Measurements from ENCODE around the gene STK32C. TPM values are rescaled to one million over a fixed set of nuclear protein-coding genes. Genes with fewer than 3 reads are reported as not detected.
A peak's percentile ranks its signal among the peaks of the same experiment; 100 is the strongest.

STK32C gene
- total and polyA plus RNA-seq, 2 of the 4 experiments (the other 2 are of a cell fraction) = 5.0 to 8.3 TPM

DNA sequence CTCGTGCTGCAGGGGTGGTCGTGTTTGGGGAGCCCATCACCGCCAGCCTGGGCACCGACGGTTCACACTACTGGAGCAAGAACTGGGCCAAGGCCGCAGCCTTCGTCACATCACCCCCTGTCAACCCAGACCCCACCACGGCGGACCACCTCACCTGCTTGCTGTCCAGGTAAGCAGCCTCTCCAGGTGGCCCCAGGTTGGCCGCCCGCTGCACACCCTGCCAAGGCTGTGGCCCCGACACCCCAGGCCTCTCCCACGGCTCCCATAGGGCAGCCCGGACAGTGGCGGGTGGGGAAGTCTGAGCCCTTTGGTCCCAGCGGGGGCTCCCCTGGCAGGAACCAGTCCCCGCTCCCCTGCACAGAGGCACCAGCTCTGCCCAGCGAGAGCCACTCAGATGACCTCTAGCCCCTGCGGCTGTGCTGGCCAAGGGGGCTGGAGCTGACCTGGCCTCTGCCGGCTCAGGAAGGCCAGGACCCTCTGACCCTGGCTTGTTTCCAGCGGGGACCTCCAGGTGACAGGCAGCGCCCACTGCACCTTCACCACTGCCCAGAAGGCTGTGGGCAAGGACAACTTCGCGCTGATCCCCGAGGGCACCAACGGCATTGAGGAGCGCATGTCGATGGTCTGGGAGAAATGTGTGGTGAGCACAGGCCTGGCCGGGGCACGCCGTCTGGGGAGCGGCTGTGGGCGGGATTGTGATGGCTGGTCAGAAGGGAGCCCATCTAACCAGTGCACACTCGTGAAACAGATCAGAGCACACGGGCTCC is 107.2 kb downstream of the STK32C start:
- Histone ChIP-seq H3K56ac (ENCODE audit: extremely low read depth, insufficient read depth, low read length) (no peak overlapping the region), H3K14ac (replicated peaks; ENCODE audit: low read depth, low read length) (no peak overlapping the region), H3K79me1 (ENCODE audit: low read depth in 1 of 2, low read length in 2 of 2) (no peaks in the 10 kb centered on the region), H3K36me3 (ENCODE audit: control insufficient read depth, insufficient read depth, low read length) (peaks cover 20% of the 10 kb centered on the region), H3K4ac (ENCODE audit: low read depth, low read length) (no peak overlapping the region), H4K91ac (ENCODE audit: insufficient read depth, low read depth, low read length) (no peak overlapping the region), H2AFZ (replicated peaks; ENCODE audit: low read length, poor library complexity) (no peak overlapping the region), H3K4me2 (ENCODE audit: low read depth, low read length) (no peak overlapping the region), H2AK5ac (ENCODE audit: low read depth, low read length) (no peak overlapping the region), H4K8ac (ENCODE audit: low read depth in 2 of 2, low read length in 2 of 2) (no peak overlapping the region), H3K27ac (ENCODE audit: insufficient read depth, low read length) (no peak overlapping the region), H2BK120ac (ENCODE audit: low read depth, low read length) (no peak overlapping the region), H3K4me1 (ENCODE audit: control insufficient read depth, insufficient read depth, low read length) (no peaks in the 10 kb centered on the region), H4K5ac (ENCODE audit: low read depth, low read length) (no peak overlapping the region), H2BK15ac (ENCODE audit: low read depth, low read length) (no peak overlapping the region), H3K9me1 (ENCODE audit: insufficient read depth, low read length) (no peaks in the 10 kb centered on the region), H2BK5ac (ENCODE audit: low read depth, low read length, poor library complexity, severe bottlenecking) (no peak overlapping the region), H3K9ac (ENCODE audit: low read depth, low read length) (no peak overlapping the region), H3K4me3 (ENCODE audit: insufficient read depth, low read depth, low read length) (no peak overlapping the region), H4K20me1 (ENCODE audit: insufficient read depth, low read length) (no peaks in the 10 kb centered on the region), H3K27me3 (ENCODE audit: control insufficient read depth, insufficient read depth, low read length) (no peaks in the 10 kb centered on the region), H3K18ac (ENCODE audit: low read depth, low read length) (no peak overlapping the region), H3K23ac (ENCODE audit: low read depth, low read length) (no peak overlapping the region), H3K9me3 (ENCODE audit: control insufficient read depth, insufficient read depth, low read length) (no peaks in the 10 kb centered on the region), H2AK9ac (replicated peaks; ENCODE audit: low read depth, low read length, poor library complexity) (peak overlapping the region; percentile 61), H2BK20ac (ENCODE audit: low read depth, low read length) (no peak overlapping the region)
- in situ Hi-C loops (cut with MboI; ENCODE audit: low sequenced_read_pairs) (no loop called here), dilution Hi-C loops (cut with HindIII; ENCODE audit: low sequenced_read_pairs, unreplicated experiment) (no loop called here), intact Hi-C loops (cut with micrococcal nuclease) (no loop called here)
- no peak for DNase-seq
- no peak for ATAC-seq (ENCODE audit: low read depth)
- WGBS, 2 experiments (ENCODE audit: extremely low coverage in 2 of 2, insufficient read length in 1 of 2) = 83% methylated on average over 9 of the region's 35 CpGs; no CpG with 5 or more reads in 1 of the 2 experiments
- ChIA-PET POLR2A (ENCODE audit: unreplicated experiment) (no interaction called here), CTCF (no interaction called here)
- TF ChIP-seq FOS (IDR thresholded peaks at IDR 0.05; ENCODE audit: low read depth, low read length) (no peak), SMC3 (IDR thresholded peaks at IDR 0.05; ENCODE audit: low read depth, low read length) (no peak), ELK1 (IDR thresholded peaks at IDR 0.05; ENCODE audit: borderline replicate concordance, low read depth, low read length) (no peak), POLR2A (IDR thresholded peaks at IDR 0.05; ENCODE audit: low read depth, low read length) (no peak), BHLHE40 (IDR thresholded peaks at IDR 0.05; ENCODE audit: low read depth, low read length) (no peak)
- TF ChIP-seq, protein P1, sequence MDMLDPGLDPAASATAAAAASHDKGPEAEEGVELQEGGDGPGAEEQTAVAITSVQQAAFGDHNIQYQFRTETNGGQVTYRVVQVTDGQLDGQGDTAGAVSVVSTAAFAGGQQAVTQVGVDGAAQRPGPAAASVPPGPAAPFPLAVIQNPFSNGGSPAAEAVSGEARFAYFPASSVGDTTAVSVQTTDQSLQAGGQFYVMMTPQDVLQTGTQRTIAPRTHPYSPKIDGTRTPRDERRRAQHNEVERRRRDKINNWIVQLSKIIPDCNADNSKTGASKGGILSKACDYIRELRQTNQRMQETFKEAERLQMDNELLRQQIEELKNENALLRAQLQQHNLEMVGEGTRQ (IDR thresholded peaks at IDR 0.05; ENCODE audit: low read depth, low read length) = no peak
- TF ChIP-seq, protein P2, sequence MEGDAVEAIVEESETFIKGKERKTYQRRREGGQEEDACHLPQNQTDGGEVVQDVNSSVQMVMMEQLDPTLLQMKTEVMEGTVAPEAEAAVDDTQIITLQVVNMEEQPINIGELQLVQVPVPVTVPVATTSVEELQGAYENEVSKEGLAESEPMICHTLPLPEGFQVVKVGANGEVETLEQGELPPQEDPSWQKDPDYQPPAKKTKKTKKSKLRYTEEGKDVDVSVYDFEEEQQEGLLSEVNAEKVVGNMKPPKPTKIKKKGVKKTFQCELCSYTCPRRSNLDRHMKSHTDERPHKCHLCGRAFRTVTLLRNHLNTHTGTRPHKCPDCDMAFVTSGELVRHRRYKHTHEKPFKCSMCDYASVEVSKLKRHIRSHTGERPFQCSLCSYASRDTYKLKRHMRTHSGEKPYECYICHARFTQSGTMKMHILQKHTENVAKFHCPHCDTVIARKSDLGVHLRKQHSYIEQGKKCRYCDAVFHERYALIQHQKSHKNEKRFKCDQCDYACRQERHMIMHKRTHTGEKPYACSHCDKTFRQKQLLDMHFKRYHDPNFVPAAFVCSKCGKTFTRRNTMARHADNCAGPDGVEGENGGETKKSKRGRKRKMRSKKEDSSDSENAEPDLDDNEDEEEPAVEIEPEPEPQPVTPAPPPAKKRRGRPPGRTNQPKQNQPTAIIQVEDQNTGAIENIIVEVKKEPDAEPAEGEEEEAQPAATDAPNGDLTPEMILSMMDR (conservative IDR thresholded peaks at IDR 0.05; ENCODE audit: low read depth, low read length) = no peak
- no TSS peak for BruUV-seq (replicated peaks)
